Islet of Langerhans (tissue), 1 donor: ENCODE data around the gene TMC3.

Experiments
- FAIRE-seq: peaks from one replicate; lab custom pipeline; 2011; peaks lifted over from hg19 to GRCh38; lab: Jason Lieb, UNC

The TMC3 gene

GRCh38 chr15:81322676-81323253, 51.2 kb downstream of the TMC3 start:
- FAIRE-seq = no peak

GRCh38 chr15:81321667-81322066, 52.3 kb downstream of the TMC3 start:
- no peak for FAIRE-seq

- no peak for FAIRE-seq
Measured at GRCh38 chr15:81317642-81318017, 56.4 kb downstream of the TMC3 start.

GRCh38 chr15:81316267-81316666, 57.7 kb downstream of the TMC3 start:
- no peak for FAIRE-seq

GRCh38 chr15:81315452-81316175, 58.4 kb downstream of the TMC3 start:
- FAIRE-seq = no peak

DNA sequence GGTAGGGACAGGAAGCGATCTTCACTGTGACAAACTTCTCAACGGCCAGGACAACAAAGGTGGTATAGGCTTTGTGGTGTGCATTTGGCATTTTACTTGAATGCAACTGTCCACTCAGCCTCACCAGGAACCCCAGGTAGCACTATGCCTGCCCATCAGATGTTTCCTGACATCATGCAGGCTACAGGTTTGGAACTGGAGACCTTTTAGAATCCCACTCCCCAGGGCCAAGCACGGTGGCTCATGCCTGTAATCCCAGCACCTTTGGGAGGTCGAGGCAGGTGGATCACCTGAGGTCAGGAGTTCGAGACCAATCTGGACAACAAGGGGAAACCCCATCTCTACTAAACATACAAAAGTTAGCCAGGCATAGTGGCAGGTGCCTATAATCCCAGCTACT, 59.6 kb downstream of the TMC3 start:
- no peak for FAIRE-seq

DNA sequence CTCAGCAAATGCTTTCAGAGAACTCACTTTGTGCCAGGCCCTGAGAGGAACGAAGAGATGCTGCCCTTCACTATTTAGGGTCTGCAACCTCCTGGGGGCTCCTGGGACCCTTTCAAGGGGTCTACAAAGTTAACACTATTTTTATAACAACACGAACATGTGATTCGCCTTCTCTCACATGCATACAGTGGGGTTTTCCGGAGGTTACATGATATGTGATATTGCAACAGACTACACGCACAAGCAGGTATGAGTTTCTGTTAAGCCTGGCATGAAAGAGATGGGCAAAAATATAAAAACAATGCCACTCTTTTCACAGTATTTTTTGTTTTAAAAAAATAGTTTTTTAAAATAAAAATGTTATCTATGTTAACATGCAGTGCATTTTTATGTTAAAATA, 60.3 kb downstream of the TMC3 start:
- FAIRE-seq = no peak

- no peak for FAIRE-seq
Measured at GRCh38 chr15:81312790-81313543, 61.0 kb downstream of the TMC3 start.

GRCh38 chr15:81311752-81312464, 62.1 kb downstream of the TMC3 start:
- no peak for FAIRE-seq

- FAIRE-seq = no peak
Measured at GRCh38 chr15:81310480-81310879, 63.5 kb downstream of the TMC3 start.

DNA sequence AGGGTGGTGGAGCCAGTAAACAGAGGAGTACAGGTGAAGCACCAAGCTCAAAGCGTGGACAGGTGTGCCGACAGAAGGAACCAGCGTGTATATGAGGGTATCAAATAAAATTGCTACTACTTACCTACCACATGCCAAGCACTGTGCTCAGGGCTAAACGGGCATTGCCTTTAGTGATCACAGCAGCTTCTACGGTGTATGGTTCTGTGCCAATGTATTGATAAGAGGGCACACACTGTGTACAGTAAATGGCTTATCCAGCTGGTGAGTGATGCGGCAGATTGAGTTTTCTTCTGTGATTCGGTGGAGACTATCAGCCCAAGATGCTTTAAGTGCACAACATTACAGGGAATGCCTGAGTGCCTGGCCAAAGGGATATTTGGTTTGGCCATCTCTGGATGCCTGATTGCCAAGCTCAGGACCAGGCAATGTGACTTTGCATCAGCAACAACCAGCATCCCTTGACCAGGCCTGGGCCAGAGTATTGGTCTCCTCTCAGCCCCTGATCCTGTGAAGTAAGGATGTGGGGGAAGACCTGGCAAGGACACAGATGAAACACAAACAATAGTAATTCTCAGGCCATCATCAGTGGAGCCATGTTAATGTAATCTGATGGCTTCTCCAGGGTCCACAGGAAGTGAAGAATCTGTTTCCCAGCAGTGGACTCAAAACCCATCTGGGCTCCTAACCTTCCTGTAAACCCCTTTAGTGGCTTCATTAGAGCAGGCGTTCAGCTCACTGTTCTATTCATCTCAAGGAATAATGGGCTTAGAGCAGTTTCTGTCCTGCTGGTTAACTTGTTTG, 64.2 kb downstream of the TMC3 start:
- FAIRE-seq = no peak

GRCh38 chr15:81308260-81308659, 65.8 kb downstream of the TMC3 start:
- no peak for FAIRE-seq

- no peak for FAIRE-seq
Measured at GRCh38 chr15:81304226-81304625, 69.8 kb downstream of the TMC3 start.

DNA sequence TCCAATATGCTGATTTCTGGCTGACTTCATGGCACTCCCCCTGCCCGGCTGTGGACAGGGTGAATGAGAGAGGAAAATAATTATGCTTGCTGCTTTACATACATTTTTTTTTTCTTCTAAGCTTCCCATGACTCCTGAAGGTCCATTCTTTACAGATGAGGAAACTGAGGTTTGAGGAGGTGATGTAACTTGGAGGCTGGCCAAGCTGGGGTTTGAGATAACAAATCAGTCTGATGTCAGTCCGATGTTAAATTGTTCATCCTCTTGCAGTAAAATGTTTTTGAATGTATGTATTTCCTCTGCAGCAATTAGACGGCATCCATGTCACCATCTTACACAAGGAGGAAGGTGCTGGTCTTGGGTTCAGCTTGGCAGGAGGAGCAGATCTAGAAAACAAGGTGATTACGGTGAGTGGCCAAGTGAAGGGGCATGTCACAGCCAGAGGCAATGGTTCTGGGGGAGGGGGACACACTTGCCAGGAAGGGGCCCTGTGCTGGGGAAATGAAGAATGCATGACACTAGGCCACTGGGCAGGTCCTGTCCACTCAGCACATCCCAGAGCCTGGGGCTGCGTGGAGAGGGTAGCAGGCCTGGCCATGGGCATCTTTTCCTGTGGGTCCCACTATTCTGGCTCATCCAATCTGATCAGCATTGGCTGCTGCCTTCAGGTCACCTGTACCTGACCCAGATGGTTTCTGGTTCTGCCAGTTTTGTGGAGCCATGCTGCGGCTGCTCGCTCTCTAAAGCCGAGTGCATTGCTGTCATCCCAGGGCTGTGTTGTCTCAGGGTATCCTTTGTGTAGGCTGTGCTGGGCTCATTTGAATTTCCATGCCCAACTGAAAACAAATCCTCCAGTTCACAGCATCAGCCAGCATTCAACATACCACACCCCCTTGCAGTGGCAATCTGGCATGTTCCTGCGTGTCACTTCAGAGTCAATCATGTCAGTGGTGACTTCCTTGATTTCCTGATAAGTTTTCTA, 70.5 kb downstream of the TMC3 start:
- no peak for FAIRE-seq

GRCh38 chr15:81302701-81303109, 71.3 kb downstream of the TMC3 start:
- no peak for FAIRE-seq

GRCh38 chr15:81301815-81302399, 72.1 kb downstream of the TMC3 start:
- no peak for FAIRE-seq

GRCh38 chr15:81301385-81301784, 72.6 kb downstream of the TMC3 start:
- no peak for FAIRE-seq

GRCh38 chr15:81299630-81300273, 74.3 kb downstream of the TMC3 start:
- FAIRE-seq = no peak

GRCh38 chr15:81299156-81299555, 74.9 kb downstream of the TMC3 start:
- no peak for FAIRE-seq

DNA sequence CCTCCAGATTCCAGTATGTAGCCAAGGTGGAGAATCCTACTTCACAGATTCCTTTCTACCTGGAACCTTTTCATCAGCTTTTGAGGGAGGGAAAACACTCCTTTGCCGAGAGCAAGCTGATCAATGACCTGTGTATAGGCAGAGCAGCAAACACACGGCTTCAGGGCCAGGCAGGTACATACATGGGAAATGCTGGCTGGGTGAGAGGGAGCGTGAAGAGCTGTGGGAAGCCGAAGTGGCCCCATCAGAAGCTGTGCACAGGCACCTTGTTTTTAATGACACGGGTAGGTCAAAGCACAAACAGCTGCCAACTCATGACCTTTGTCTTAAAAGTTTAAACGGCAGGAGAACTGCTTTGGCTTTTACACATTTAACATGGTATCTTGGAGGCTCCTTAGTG, 75.4 kb downstream of the TMC3 start:
- no peak for FAIRE-seq
